ENCODE results near the gene LRRC32. TPM values are rescaled to one million over a fixed set of nuclear protein-coding genes. Genes with fewer than 3 reads are reported as not detected.

LRRC32 gene
- total RNA-seq, 4 donors from 2014 or later, result 14.5 to 35.5 (median 23.4) TPM

DNA sequence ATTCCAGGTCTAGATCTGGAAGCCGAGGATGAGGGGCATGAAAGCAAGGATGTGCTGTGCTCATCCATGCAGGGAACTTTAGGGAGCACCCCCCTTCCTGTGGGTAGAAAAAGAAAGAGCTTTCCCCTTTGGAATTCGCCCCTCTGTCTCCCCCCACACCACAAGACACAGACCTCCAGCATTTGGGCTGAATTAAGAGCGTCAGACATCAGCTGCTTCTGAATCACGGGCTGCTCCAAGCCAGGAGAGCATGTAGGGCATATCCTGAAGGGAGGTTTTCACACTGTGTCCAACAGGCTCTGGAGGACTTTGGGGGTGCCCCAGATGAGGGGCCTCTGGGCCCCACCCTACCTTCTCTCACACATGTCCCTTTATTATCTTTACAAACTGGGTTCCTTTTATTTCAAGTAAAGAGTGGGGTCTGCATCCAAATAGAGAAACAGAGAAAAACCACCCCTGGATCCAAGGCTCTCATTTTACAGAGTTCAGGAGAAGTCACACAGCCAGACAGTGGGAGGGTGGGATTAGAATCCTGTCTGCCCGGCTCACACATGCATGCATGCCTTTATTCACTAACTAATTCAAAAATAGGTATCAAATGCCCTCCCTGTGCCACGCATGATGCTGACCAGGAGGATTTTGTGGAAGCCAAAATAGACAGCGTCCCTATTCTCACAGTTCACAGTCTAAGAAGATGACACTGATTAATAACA lies 52.8 kb downstream of the LRRC32 start:
- Histone ChIP-seq H3K9me3 (no peaks in the 10 kb centered on the region), H3K27me3 (no peaks in the 10 kb centered on the region), H3K36me3 (no peaks in the 10 kb centered on the region), H3K27ac (peak overlapping the region in 1 of 4 donors; percentile 68), H3K4me3 (no peak overlapping the region), H3K4me1 (peaks cover 7 to 14% of the 10 kb centered on the region in 2 donors)
- TF ChIP-seq, protein P1, sequence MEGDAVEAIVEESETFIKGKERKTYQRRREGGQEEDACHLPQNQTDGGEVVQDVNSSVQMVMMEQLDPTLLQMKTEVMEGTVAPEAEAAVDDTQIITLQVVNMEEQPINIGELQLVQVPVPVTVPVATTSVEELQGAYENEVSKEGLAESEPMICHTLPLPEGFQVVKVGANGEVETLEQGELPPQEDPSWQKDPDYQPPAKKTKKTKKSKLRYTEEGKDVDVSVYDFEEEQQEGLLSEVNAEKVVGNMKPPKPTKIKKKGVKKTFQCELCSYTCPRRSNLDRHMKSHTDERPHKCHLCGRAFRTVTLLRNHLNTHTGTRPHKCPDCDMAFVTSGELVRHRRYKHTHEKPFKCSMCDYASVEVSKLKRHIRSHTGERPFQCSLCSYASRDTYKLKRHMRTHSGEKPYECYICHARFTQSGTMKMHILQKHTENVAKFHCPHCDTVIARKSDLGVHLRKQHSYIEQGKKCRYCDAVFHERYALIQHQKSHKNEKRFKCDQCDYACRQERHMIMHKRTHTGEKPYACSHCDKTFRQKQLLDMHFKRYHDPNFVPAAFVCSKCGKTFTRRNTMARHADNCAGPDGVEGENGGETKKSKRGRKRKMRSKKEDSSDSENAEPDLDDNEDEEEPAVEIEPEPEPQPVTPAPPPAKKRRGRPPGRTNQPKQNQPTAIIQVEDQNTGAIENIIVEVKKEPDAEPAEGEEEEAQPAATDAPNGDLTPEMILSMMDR (IDR thresholded peaks at IDR 0.05 in 4 of 5, conservative IDR thresholded peaks at IDR 0.05 in 1 of 5), result no peak
- no peak for TF ChIP-seq POLR2A (IDR thresholded peaks at IDR 0.05)
- intact Hi-C loops (cut with DNase I; ENCODE audit: low total_unique reads), result no loop called here
- ATAC-seq (no peak), DNase-seq (no peak)
- in situ Hi-C loops (cut with MboI; ENCODE audit: low sequenced_read_pairs in 4 of 4), result no loop called here

- peak overlapping the region in 3 of 4 donors; percentile 50 to 68 (median 65) for H3K27ac ChIP-seq
- intact Hi-C loops (cut with DNase I; ENCODE audit: low total_unique reads), result no loop called here
- H3K4me3 ChIP-seq, result no peak overlapping the region
- in situ Hi-C loops (cut with MboI; ENCODE audit: low sequenced_read_pairs in 4 of 4), result no loop called here
- no peaks in the 10 kb centered on the region for H3K36me3 ChIP-seq
- ATAC-seq, result no peak
- no peaks in the 10 kb centered on the region for H3K9me3 ChIP-seq
- TF ChIP-seq, protein P1 (IDR thresholded peaks at IDR 0.05 in 4 of 5, conservative IDR thresholded peaks at IDR 0.05 in 1 of 5), result no peak
- no peak for TF ChIP-seq POLR2A (IDR thresholded peaks at IDR 0.05)
- DNase-seq, result no peak
- H3K4me1 ChIP-seq, result peaks cover 7 to 14% of the 10 kb centered on the region in 2 donors
- no peaks in the 10 kb centered on the region for H3K27me3 ChIP-seq
These were observed 53.6 kb downstream of the LRRC32 start for GRCh38 chr11:76616676-76617552.

GRCh38 chr11:76615950-76616349 lies 54.6 kb downstream of the LRRC32 start:
- DNase-seq (no peak), ATAC-seq (peak; percentile 66 to 69)
- Histone ChIP-seq H3K9me3 (no peaks in the 10 kb centered on the region), H3K4me1 (peaks cover 11 to 23% of the 10 kb centered on the region in 2 donors), H3K4me3 (no peak overlapping the region), H3K36me3 (no peaks in the 10 kb centered on the region), H3K27ac (peak overlapping the region; percentile 50 to 68 (median 60)), H3K27me3 (no peaks in the 10 kb centered on the region)
- intact Hi-C loops (cut with DNase I; ENCODE audit: low total_unique reads), result no loop called here
- peak in 1 of 2 donors; percentile 16 for TF ChIP-seq POLR2A (IDR thresholded peaks at IDR 0.05)
- TF ChIP-seq, protein P1 (IDR thresholded peaks at IDR 0.05 in 4 of 5, conservative IDR thresholded peaks at IDR 0.05 in 1 of 5), result no peak
- in situ Hi-C loops (cut with MboI; ENCODE audit: low sequenced_read_pairs in 4 of 4), result no loop called here

DNA sequence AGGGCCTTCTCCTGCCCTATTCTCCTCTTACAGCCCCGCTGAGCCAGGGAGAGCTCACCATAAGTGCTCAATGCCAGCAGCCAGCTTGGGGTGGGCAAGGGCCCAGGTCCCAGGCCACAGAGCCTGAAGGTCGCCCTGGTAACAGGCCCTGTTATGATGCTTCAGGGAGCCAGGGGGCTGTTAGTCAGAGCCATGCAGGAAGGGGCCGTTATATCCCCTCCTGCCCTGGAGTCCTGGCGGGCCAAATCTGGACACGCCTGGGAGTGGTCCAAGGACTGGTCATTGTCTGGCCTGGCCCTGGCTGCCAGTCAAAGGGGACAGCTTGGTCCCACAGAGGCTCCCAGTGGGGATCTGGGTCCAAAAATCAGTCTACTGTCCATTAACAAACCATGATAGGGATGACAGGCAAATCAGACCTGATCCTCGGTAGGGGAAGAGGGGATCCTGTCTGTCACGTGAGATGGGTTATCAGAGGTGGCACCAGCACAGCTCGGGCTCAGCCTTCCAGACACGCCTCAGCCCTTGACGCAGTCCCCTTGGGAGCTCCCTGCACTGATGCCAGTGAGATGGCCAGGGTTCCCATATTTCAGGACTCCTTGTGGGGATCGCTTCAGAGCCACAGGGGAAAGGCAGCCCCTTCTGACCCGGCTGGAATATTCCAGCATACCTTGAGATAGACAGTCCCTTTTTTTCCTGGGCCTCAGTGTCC lies 55.9 kb downstream of the LRRC32 start:
- in situ Hi-C loops (cut with MboI; ENCODE audit: low sequenced_read_pairs in 4 of 4) (no loop called here), intact Hi-C loops (cut with DNase I; ENCODE audit: low total_unique reads) (no loop called here)
- Histone ChIP-seq H3K9me3 (no peaks in the 10 kb centered on the region), H3K27ac (peak overlapping the region; percentile 34 to 68 (median 58)), H3K27me3 (no peaks in the 10 kb centered on the region), H3K4me3 (no peak overlapping the region), H3K4me1 (peaks cover 15 to 34% of the 10 kb centered on the region in 2 donors), H3K36me3 (no peaks in the 10 kb centered on the region)
- peak; percentile 48 to 59 for ATAC-seq
- TF ChIP-seq, protein P1 (IDR thresholded peaks at IDR 0.05 in 4 of 5, conservative IDR thresholded peaks at IDR 0.05 in 1 of 5), result no peak
- TF ChIP-seq POLR2A (IDR thresholded peaks at IDR 0.05), result no peak
- DNase-seq, result no peak
